ENCODE data around the gene MOGAT3.

Gene MOGAT3

DNA sequence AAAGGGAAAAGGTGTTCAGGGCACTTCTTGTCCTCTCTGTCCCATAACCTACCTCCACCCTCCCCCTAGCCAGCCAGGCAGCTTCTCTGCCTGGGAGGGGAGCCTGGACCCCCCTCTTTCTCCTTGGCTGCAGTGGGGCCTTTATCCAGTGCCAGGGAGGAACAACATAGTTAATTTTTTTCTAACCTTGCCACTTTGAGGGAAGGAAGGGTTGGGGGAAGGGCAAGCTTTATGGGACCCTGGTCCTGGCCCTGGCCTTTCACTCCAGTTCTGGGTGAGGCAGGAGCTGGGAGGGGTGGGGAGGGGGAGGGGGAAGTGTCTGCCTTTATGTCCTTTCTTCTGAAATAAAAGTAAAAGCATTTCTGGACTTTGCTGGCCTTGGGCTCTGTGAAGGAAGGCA is 39.9 kb downstream of the MOGAT3 start:
- DNase-seq (ENCODE audit: low spot score), result no peak

DNA sequence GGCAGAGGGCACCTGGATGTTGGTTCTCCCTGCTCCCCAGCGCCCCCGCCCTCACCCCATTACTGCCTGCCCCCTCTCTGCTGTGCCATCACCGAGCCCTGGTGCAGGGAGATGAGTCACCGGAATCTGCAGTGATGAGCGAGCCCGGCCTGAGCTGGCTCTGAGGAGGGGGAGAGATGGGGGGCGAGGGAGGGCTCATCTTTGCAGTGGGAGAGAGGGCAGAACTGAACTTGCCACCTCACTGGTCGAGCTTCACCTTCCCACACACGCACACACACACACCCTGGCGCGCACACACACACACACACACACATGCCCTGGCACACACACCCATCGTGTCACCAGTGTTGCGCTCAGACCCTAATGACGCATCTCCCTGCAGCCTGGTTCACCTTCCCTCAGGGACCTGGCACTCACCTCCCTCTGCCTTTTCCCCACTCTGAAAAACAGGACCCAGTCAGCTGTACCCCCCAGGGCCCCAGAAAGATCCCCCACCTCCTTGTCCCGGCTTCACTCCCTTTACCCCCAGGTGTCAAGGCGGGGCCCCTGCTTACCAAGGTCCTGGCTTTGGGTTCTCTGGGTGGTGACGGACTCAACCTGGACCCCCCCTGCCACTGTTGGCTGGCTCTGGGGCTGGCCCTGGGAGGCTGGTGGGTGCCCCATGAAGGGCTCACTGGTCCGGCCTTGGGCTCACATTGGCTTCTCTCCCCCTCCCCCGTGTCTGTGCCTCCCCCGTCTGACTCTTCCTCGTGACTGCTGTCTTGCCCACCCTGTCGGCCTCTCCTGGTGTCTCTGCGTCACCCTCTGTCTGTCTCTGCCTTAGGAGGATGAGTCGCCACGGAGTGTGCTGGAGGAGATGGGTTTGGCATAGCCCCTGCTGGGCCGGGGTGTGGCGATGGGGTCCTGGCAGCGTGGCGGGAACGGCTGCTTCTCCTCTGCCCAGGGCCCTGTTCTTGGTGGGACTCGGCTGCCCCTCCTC is 40.9 kb downstream of the MOGAT3 start:
- DNase-seq (ENCODE audit: low spot score), result no peak

DNA sequence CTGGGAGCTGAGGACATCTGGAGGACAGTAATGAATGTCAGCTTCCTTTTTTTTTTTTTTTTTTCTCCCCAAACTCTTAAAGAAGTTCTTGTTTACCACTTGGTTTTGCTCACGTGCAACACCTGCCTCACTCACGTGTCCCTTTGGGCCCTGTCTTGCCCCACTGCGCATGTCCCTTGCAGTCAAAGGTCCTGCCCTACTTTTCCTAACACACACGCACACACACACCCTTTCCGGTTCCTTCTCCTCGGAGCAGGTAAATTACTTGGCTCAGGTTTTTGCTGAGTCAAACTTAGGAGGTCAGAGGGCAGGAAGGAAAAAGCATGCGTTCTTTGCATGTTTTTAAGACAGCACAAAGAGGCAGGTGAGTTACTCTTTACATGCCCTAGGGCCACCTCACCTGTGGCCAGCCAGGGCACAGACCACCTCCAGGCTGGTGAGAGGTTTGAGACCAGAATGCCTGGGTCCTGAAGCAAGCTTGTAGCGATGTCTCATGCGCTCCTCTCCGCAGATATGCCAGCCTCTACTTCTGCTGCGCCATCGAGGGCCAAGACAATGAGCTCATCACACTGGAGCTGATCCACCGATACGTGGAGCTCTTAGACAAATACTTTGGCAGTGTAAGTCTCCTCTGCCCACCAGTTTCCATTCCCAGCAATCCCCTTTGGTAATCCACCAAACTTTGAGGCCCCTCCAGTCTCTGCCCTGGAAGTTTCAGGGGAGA is 43.8 kb downstream of the MOGAT3 start:
- DNase-seq (ENCODE audit: low spot score), result no peak

DNA sequence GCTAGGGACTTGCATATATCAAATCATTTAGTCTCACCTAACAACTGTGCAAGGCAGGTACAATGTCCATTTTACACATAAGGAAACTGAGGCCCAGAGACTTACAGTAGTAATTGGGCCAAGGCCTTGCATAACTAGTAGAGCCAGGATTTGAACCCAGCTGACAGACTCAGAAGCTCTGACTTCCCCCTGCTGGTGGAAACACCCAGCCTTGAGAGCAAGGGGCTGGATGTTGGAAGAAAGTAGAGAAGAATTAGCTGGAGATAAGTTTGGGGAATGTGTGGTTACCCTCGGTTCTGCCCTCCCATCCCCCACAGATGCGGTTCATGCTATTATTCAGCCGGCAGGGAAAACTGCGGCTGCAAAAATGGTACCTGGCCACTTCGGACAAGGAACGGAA is 44.6 kb downstream of the MOGAT3 start:
- DNase-seq (ENCODE audit: low spot score), result no peak

DNA sequence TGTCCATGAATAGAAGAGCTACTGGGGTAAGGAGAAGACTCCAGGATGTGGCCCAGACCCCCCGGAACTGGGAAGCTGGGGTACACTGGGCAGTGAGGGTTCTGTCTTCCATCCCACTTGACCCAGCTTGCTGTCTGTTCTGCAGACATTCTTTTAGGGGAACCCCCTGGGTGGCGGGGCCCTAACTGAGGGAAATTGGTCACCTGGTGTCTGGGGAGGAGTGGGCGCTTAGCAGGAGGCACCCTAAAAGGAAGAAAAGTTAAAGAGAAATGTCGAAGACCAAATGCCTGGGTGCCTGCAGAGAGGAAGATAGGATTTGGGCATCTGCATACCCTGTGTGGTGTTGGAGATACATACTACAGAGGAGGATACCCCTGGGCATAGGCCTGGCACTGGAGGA is 45.5 kb downstream of the MOGAT3 start:
- no peak for DNase-seq (ENCODE audit: low spot score)

DNA sequence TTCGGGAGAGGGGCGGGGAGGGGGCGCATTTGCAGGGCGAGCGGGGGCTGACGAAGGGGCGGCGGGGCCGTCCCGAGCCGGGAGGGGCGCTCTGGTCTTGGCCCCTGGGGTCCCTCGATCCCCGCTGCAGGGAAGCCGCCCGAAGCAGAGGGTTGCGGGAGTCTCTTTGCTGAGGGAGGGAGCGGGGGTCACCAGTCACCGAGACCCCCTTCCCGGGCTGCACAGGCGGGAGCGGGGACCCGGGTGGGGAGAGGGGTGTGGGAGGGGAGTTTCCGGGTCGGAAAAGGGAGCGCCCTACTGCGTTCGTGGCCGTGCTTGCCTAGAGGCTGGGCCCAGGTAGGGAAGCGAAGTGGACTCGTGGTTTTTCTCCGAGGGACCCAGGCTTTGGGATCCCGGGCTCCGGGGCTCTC is 46.1 kb downstream of the MOGAT3 start:
- DNase-seq (ENCODE audit: low spot score), result no peak

DNA sequence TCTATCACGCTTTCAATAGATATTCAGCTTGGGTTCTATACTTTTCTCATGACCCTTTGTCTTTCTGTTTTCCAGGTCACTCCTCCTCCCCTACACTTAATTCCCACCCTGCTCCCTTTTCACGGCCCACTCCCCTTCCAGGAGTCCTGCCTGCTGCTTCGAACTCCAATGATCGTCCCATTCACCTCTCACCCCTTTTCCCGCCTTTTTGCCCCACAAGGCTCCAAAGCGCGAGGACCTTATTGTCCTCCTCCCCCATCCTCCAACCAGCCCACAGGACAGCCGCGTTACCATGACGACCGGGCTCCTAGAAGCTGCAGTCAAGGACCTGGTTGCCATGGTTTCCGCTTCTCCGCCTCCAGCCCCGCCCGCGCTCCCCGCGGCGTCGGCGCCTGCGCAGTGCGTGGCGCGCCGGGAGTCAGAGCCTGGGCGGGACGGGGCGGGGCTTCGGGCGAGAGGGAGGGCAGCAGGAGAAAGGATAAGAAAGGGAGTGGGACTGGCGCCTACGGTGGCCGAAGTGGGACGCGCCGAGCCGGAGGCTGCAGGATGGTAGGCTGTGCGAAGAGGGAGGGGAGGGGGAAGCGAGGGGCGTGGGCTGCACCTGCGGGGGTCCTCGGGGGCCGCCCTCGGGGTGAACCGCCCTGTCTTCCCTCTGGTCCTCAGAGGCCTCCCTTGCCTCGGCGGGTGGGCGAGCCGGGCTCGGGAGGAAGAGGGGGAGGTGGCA is 46.7 kb downstream of the MOGAT3 start, which contains the start of gene AP1S1:
Gene AP1S1, plus strand, starts transcription at position 508 of the 724 bp plus-strand sequence. Its CDS starts 39 bp downstream, at position 547.
- DNase-seq (ENCODE audit: low spot score), result peak; percentile 94

DNA sequence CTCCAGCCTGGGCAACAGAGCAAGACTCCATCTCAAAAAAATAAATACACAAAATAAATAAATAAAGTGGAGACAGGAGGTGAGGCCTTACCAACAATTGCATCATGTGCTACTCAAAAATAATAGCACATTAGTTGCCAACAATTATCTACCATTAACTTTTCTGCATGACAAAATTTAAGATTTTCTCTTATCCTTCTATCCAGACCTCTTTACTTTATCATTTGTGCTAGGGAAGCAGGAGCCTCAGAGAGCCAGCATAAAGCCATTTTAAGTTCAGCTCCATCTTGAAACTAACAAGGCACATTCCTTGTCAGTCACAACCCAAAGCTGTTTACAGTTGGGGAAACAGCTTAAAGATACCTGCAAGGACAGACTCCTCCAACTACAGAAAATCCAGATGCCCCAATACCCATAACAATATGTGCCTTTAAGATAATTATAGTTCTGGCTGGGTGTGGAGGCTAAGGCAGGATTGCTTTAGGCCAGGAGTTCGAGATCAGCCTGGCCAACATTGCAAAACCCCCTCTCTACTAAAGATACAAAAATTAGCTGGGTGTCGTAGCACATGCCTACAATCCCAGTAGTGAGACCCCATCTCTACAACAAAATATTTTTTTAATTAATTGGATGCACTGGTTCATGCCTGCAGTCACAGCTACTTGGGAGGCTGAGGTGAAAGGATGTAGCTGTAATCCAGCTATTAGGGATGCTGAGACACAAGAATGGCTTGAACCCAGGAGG is 48.8 kb downstream of the MOGAT3 start:
- DNase-seq (ENCODE audit: low spot score), result no peak

All from LoVo (cell line).